ENCODE measurements around the gene CCDC157. TPM values are rescaled to one million over a fixed set of nuclear protein-coding genes. Genes with fewer than 3 reads are reported as not detected.
"Not testable (repeated sequence)": the region's sequence is repeated elsewhere in the genome, so short reads cannot be mapped to it uniquely, and the experiment has no call there.

The CCDC157 gene
- total and polyA plus RNA-seq, 12 donors, result 0.48 to 9.9 (median 2.8) TPM

- Histone ChIP-seq H3K27me3 (no peaks in the 10 kb centered on the region), H3K27ac (no peak overlapping the region), H3K36me3 (replicated peaks in 1 of 2) (peaks cover 0 to 76% of the 10 kb centered on the region in 2 donors), H3K9me3 (replicated peaks in 1 of 3) (no peaks in the 10 kb centered on the region), H3K4me3 (no peak overlapping the region), H3K4me1 (replicated peaks in 1 of 2) (no peaks in the 10 kb centered on the region)
- no peak for TF ChIP-seq CTCF (IDR thresholded peaks at IDR 0.05)
- TF ChIP-seq POLR2A (IDR thresholded peaks at IDR 0.05), result no peak
- DNase-seq, result no peak
- WGBS, 4 donors, result 93 to 98% (median 96%) methylated on average over 3 to 4 of the region's 4 CpGs
- intact Hi-C loops (cut with DNase I), result no loop called here
Observed at GRCh38 chr22:30334646-30335045, 22.2 kb upstream of the CCDC157 start.

- DNase-seq, result no peak
- Histone ChIP-seq H3K27ac (no peak overlapping the region), H3K36me3 (replicated peaks in 1 of 2) (peaks cover 0 to 82% of the 10 kb centered on the region in 2 donors), H3K4me3 (no peak overlapping the region), H3K27me3 (no peaks in the 10 kb centered on the region), H3K4me1 (replicated peaks in 1 of 2) (peaks cover 0 to under 1% of the 10 kb centered on the region in 2 donors), H3K9me3 (replicated peaks in 1 of 3) (no peaks in the 10 kb centered on the region)
- TF ChIP-seq POLR2A (IDR thresholded peaks at IDR 0.05) (no peak), CTCF (IDR thresholded peaks at IDR 0.05) (no peak)
- WGBS, 4 donors, result 96 to 100% (median 98%) methylated on average over 1 of the region's 1 CpG; no CpG with 5 or more reads in 1 of the 4 donors
- intact Hi-C loops (cut with DNase I), result no loop called here
Observed at GRCh38 chr22:30335236-30335635, 21.6 kb upstream of the CCDC157 start.

- 83 to 93% (median 93%) methylated on average over 4 of the region's 4 CpGs for WGBS, 4 donors
- TF ChIP-seq POLR2A (IDR thresholded peaks at IDR 0.05), result no peak
- TF ChIP-seq CTCF (IDR thresholded peaks at IDR 0.05), result no peak
- Histone ChIP-seq H3K27me3 (no peaks in the 10 kb centered on the region), H3K4me3 (no peak overlapping the region), H3K4me1 (replicated peaks in 1 of 2) (peaks cover 3 to 17% of the 10 kb centered on the region in 2 donors), H3K9me3 (replicated peaks in 1 of 3) (no peaks in the 10 kb centered on the region), H3K36me3 (replicated peaks in 1 of 2) (peaks cover 0 to 98% of the 10 kb centered on the region in 2 donors), H3K27ac (no peak overlapping the region)
- DNase-seq, result no peak
- intact Hi-C loops (cut with DNase I), result no loop called here
Observed at GRCh38 chr22:30336752-30337460, 19.9 kb upstream of the CCDC157 start.

GRCh38 chr22:30337461-30337778 lies 19.4 kb upstream of the CCDC157 start:
- peaks cover 0 to 100% of the 10 kb centered on the region in 2 donors for H3K36me3 ChIP-seq (replicated peaks in 1 of 2)
- no peak overlapping the region for H3K4me3 ChIP-seq
- no peaks in the 10 kb centered on the region for H3K9me3 ChIP-seq (replicated peaks in 1 of 3)
- intact Hi-C loops (cut with DNase I), result no loop called here
- no peaks in the 10 kb centered on the region for H3K27me3 ChIP-seq
- peaks cover 3 to 19% of the 10 kb centered on the region in 2 donors for H3K4me1 ChIP-seq (replicated peaks in 1 of 2)
- no peak overlapping the region for H3K27ac ChIP-seq
- WGBS, 4 donors, result 82 to 90% (median 83%) methylated on average over 6 to 8 of the region's 8 CpGs
- no peak for TF ChIP-seq CTCF (IDR thresholded peaks at IDR 0.05)
- TF ChIP-seq POLR2A (IDR thresholded peaks at IDR 0.05), result no peak
- DNase-seq, result no peak

GRCh38 chr22:30338341-30338740 lies 18.5 kb upstream of the CCDC157 start:
- Histone ChIP-seq H3K4me1 (replicated peaks in 1 of 2) (peaks cover 3 to 19% of the 10 kb centered on the region in 2 donors), H3K36me3 (replicated peaks in 1 of 2) (peaks cover 0 to 100% of the 10 kb centered on the region in 2 donors)
- H3K4me3 ChIP-seq; H3K27ac ChIP-seq; H3K9me3 ChIP-seq (replicated peaks in 1 of 3); intact Hi-C loops (cut with DNase I); DNase-seq; H3K27me3 ChIP-seq: not testable (repeated sequence)
- 73 to 86% (median 84%) methylated on average over 8 to 9 of the region's 9 CpGs for WGBS, 4 donors
